DND-41 (cell line): ENCODE measurements around the gene HLA-DQB2.

Experiments used
- CTCF ChIP-seq: IDR thresholded peaks from 2 replicates; pipeline ENCODE4 v1.5.1; 2012; ENCODE audit warnings: borderline replicate concordance, low read length, moderate library complexity, mild to moderate bottlenecking; ENCODE audit not compliant: poor library complexity, severe bottlenecking; ENCODE audit errors: extremely low read depth
- EZH2 ChIP-seq: IDR thresholded peaks from 3 replicates; pipeline ENCODE4 v1.6.1; 2012; ENCODE audit warnings: borderline replicate concordance, low read depth, mild to moderate bottlenecking, moderate library complexity, low read length, inconsistent platforms; ENCODE audit not compliant: severe bottlenecking

- TF ChIP-seq CTCF (no peak), EZH2 (no peak)
These were observed 11.7 kb upstream of the HLA-DQB2 start for GRCh38 chr6:32775071-32775470.
